ENCODE results near the gene PEX11B. TPM values are rescaled to one million over a fixed set of nuclear protein-coding genes. Genes with fewer than 3 reads are reported as not detected.
A peak's percentile ranks its signal among the peaks of the same experiment; 100 is the strongest.

PEX11B gene
- total RNA-seq, 1 experiment from 2014 or later, result 27.4 TPM

DNA sequence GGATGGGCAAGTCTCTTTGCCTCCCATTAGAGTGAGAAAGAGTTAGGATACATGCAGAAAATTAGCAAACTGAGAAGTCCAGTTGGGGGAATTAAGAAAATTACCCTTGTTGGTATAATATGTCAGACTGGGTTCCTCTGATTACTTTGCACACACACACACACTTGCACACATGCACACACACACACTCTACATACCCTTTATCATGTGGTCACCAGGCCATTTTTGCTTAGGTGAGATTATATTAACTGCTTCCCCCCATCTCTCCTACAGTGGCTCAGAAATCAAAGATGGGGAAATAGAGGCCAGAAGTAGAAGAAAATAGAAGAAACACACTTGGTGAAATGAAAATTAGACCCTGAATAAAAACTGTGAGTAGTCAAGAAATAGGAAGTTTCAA, 40.2 kb upstream of the PEX11B start:
- Histone ChIP-seq H3K27ac (ENCODE audit: low read length) (peak overlapping the region; percentile 98; the same call in 1 of the 2 replicates), H3K4me1 (ENCODE audit: control insufficient read depth, insufficient read depth, low read length) (peaks cover 48% of the 10 kb centered on the region), H3K4me3 (ENCODE audit: low read depth in 2 of 2, low read length in 2 of 2) (no peak overlapping the region), H3K36me3 (ENCODE audit: control insufficient read depth, insufficient read depth, low read length) (no peaks in the 10 kb centered on the region), H3K9me3 (ENCODE audit: control insufficient read depth, insufficient read depth, low read depth, low read length) (no peaks in the 10 kb centered on the region), H3K27me3 (ENCODE audit: control insufficient read depth, insufficient read depth, low read length) (no peaks in the 10 kb centered on the region)
- CTCF ChIA-PET, result interaction anchor here (0.7 to 1.6 kb wide), 2 partner anchors 50 to 67 kb away, joined by 3 to 4 read pairs; no protein-coding TSS in a partner anchor
- POLR2A ChIA-PET, result no interaction called here
- ATAC-seq (no peak), DNase-seq (ENCODE audit: low read depth, low spot score) (no peak)
- TF ChIP-seq, protein P1, sequence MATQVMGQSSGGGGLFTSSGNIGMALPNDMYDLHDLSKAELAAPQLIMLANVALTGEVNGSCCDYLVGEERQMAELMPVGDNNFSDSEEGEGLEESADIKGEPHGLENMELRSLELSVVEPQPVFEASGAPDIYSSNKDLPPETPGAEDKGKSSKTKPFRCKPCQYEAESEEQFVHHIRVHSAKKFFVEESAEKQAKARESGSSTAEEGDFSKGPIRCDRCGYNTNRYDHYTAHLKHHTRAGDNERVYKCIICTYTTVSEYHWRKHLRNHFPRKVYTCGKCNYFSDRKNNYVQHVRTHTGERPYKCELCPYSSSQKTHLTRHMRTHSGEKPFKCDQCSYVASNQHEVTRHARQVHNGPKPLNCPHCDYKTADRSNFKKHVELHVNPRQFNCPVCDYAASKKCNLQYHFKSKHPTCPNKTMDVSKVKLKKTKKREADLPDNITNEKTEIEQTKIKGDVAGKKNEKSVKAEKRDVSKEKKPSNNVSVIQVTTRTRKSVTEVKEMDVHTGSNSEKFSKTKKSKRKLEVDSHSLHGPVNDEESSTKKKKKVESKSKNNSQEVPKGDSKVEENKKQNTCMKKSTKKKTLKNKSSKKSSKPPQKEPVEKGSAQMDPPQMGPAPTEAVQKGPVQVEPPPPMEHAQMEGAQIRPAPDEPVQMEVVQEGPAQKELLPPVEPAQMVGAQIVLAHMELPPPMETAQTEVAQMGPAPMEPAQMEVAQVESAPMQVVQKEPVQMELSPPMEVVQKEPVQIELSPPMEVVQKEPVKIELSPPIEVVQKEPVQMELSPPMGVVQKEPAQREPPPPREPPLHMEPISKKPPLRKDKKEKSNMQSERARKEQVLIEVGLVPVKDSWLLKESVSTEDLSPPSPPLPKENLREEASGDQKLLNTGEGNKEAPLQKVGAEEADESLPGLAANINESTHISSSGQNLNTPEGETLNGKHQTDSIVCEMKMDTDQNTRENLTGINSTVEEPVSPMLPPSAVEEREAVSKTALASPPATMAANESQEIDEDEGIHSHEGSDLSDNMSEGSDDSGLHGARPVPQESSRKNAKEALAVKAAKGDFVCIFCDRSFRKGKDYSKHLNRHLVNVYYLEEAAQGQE (IDR thresholded peaks at IDR 0.05; ENCODE audit: insufficient read depth in 1 of 2, low read depth in 2 of 2, low read length in 1 of 2), result no peak
- intact Hi-C loops (cut with micrococcal nuclease; ENCODE audit: unreplicated experiment), result no loop called here
- BruUV-seq (replicated peaks), result no TSS peak
- in situ Hi-C loops (cut with HindIII; ENCODE audit: low pct_unique_long_range_greater_than_20kb, low sequenced_read_pairs), result no loop called here

DNA sequence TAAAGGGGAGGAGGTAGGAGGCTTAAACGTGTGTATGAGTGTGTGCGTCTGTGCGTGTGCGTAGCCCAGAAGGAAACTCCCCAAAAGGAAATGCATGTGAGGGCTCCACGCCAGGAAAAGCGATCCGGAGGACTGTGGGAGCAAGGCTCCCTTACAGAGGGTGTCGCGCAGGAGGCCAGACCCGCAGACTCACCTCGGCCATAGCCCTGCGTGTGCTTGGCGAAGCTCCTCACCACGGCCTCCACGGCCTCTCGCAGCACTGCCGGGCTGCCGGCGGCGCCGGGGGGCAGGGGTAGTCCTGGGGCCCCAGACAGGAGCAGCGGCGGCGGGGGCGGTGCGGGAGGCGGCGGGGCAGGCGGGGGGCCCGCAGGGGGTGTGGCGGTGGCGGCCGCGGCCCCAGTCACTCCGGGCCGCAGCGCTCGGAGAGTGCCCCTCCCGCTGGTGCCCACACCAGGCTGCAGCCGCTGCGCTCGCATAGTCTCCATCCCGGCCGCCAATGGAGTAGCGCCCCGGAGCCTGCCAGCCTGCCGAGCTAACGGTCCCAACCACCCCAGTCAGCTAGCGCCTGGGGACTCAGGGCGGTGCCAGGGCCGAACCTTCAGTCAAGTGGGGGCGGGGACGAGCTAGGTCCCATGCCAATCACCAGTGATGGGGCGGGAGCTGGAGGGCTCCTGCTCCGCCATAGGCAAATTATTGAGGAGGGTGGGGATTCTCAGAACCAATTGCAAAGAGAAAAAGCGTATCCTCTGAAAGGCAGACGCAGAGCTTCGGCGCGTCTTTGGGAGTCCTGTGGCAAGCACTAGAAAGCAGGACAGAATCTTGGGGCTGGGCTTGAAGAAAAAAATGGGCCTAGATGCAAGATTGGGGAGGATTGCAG, 39.2 kb upstream of the PEX11B start, which contains the start of gene LIX1L:
Gene LIX1L (minus strand): TSS at position 575 of the 877 bp plus-strand sequence. CDS start 90 bp downstream, at position 485.
- intact Hi-C loops (cut with micrococcal nuclease; ENCODE audit: unreplicated experiment), result no loop called here
- H3K9me3 ChIP-seq (ENCODE audit: control insufficient read depth, insufficient read depth, low read depth, low read length), result no peaks in the 10 kb centered on the region
- peaks cover 38% of the 10 kb centered on the region for H3K4me1 ChIP-seq (ENCODE audit: control insufficient read depth, insufficient read depth, low read length)
- H3K27ac ChIP-seq (ENCODE audit: low read length), result peak within 1 kb of the TSS; percentile 98
- ChIA-PET POLR2A (interaction anchor here (0.5 to 1.4 kb wide), 3 partner anchors 13 to 54 kb away, joined by 3 to 9 read pairs (median 6); partner anchors contain the start of gene RBM8A), CTCF (interaction anchor here (0.5 to 1.6 kb wide), 3 partner anchors 9 to 66 kb away, joined by 3 to 4 read pairs (median 3); no protein-coding TSS in a partner anchor)
- peak within 1 kb of the TSS; percentile 70 to 87 for H3K4me3 ChIP-seq (ENCODE audit: low read depth in 2 of 2, low read length in 2 of 2)
- peak; percentile 68 for TF ChIP-seq POLR2AphosphoS5 (IDR thresholded peaks at IDR 0.05; ENCODE audit: low read depth, low read length)
- peak; percentile 75; the same call in 1 of the 2 replicates for TF ChIP-seq SIN3A (IDR thresholded peaks at IDR 0.05; ENCODE audit: borderline replicate concordance, insufficient read depth, low read depth, low read length)
- no peak for TF ChIP-seq TCF7L2 (IDR thresholded peaks at IDR 0.05; ENCODE audit: low read depth, low read length)
- H3K36me3 ChIP-seq (ENCODE audit: control insufficient read depth, insufficient read depth, low read length), result no peaks in the 10 kb centered on the region
- in situ Hi-C loops (cut with HindIII; ENCODE audit: low pct_unique_long_range_greater_than_20kb, low sequenced_read_pairs), result no loop called here
- ATAC-seq (peak; percentile 87), DNase-seq (ENCODE audit: low read depth, low spot score) (no peak)
- no TSS peak for BruUV-seq (replicated peaks)
- H3K27me3 ChIP-seq (ENCODE audit: control insufficient read depth, insufficient read depth, low read length), result no peaks in the 10 kb centered on the region

DNA sequence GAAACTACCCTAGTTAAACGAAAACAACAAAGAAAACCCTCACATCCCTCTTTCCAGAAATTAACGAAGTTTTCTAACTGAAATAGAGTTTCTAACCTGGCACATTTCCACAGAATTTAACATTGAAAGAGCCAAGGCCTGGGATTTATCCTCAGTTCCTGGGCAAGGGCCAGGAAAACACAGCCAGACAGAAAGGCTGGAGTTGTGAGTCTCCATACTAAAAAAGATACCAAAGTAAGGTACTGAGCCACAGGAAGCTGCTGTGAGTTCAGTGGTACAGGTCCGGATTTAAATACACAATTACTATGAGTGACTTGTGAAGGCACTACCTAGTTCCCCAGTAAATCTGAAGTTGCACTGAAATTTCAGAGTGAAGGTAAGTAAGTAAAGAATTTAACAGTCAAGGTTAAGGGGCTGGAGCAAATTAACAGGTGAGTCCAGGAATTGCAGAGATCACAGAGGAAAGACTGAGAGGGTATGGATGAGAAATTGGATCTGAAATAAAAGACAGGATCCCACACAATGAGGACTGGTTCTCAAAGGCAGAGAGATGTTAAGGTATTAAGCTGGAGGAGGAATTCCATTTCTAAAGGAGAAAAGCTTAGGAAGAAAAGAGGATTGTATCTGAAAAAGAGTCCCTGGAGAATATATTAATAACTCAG, 38.4 kb upstream of the PEX11B start:
- TF ChIP-seq, protein P1 (IDR thresholded peaks at IDR 0.05; ENCODE audit: insufficient read depth in 1 of 2, low read depth in 2 of 2, low read length in 1 of 2), result no peak
- TF ChIP-seq POLR2AphosphoS5 (IDR thresholded peaks at IDR 0.05; ENCODE audit: low read depth, low read length) (no peak), SIN3A (IDR thresholded peaks at IDR 0.05; ENCODE audit: borderline replicate concordance, insufficient read depth, low read depth, low read length) (no peak), TCF7L2 (IDR thresholded peaks at IDR 0.05; ENCODE audit: low read depth, low read length) (no peak)
- TF ChIP-seq, protein P2, sequence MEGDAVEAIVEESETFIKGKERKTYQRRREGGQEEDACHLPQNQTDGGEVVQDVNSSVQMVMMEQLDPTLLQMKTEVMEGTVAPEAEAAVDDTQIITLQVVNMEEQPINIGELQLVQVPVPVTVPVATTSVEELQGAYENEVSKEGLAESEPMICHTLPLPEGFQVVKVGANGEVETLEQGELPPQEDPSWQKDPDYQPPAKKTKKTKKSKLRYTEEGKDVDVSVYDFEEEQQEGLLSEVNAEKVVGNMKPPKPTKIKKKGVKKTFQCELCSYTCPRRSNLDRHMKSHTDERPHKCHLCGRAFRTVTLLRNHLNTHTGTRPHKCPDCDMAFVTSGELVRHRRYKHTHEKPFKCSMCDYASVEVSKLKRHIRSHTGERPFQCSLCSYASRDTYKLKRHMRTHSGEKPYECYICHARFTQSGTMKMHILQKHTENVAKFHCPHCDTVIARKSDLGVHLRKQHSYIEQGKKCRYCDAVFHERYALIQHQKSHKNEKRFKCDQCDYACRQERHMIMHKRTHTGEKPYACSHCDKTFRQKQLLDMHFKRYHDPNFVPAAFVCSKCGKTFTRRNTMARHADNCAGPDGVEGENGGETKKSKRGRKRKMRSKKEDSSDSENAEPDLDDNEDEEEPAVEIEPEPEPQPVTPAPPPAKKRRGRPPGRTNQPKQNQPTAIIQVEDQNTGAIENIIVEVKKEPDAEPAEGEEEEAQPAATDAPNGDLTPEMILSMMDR (IDR thresholded peaks at IDR 0.05), result no peak
- peaks cover 34% of the 10 kb centered on the region for H3K4me1 ChIP-seq (ENCODE audit: control insufficient read depth, insufficient read depth, low read length)
- no peaks in the 10 kb centered on the region for H3K27me3 ChIP-seq (ENCODE audit: control insufficient read depth, insufficient read depth, low read length)
- intact Hi-C loops (cut with micrococcal nuclease; ENCODE audit: unreplicated experiment), result no loop called here
- no peak for ATAC-seq
- BruUV-seq (replicated peaks), result TSS peak; percentile 71
- ChIA-PET POLR2A (interaction anchor here (1.4 kb wide), 1 partner anchor 12 kb away, joined by 3 read pairs; no protein-coding TSS in a partner anchor), CTCF (no interaction called here)
- H3K9me3 ChIP-seq (ENCODE audit: control insufficient read depth, insufficient read depth, low read depth, low read length), result no peaks in the 10 kb centered on the region
- no peak for DNase-seq (ENCODE audit: low read depth, low spot score)
- H3K36me3 ChIP-seq (ENCODE audit: control insufficient read depth, insufficient read depth, low read length), result no peaks in the 10 kb centered on the region
- peak overlapping the region; percentile 98 for H3K27ac ChIP-seq (ENCODE audit: low read length)
- H3K4me3 ChIP-seq (ENCODE audit: low read depth in 2 of 2, low read length in 2 of 2), result peak overlapping the region; percentile 70 to 87
- in situ Hi-C loops (cut with HindIII; ENCODE audit: low pct_unique_long_range_greater_than_20kb, low sequenced_read_pairs), result no loop called here
